CD8-positive, alpha-beta memory T cell (primary cell): Measurements from ENCODE around the gene SFRP5. TPM values are rescaled to one million over a fixed set of nuclear protein-coding genes. Genes with fewer than 3 reads are reported as not detected.

Source experiments
- CTCF ChIA-PET: fragments of 350-600 bp; sonication (Branson Sonifier 250); formaldehyde crosslinking; loops from one replicate; lab custom pipeline; 2021; ENCODE audit warnings: antibody characterized with exemption; lab: Charles Lee
- POLR2A ChIA-PET: fragments of 350-600 bp; sonication (Branson Sonifier 250); formaldehyde crosslinking; loops from one replicate; lab custom pipeline; 2021; ENCODE audit warnings: antibody characterized with exemption; lab: Charles Lee
- DNase-seq, 5 donors: peaks; one replicate each; pipeline versions ENCODE4 v3.0.0 to v3.0.0-alpha.2; 2020 to 2022; ENCODE audit warnings: mixed read lengths in 1 of 5
- H3K27ac ChIP-seq: one replicate; pipeline ENCODE4 v1.7.0; 2013; ENCODE audit warnings: low read depth, mild to moderate bottlenecking, low read length, moderate library complexity
- H3K27me3 ChIP-seq: 2 replicates; pipeline ENCODE4 v1.7.0; 2013; ENCODE audit warnings: low read length, mild to moderate bottlenecking; ENCODE audit not compliant: insufficient read depth, poor library complexity, severe bottlenecking
- H3K36me3 ChIP-seq: 2 replicates; pipeline ENCODE4 v1.7.0; 2013; ENCODE audit warnings: mild to moderate bottlenecking, low read length, moderate library complexity; ENCODE audit not compliant: insufficient read depth
- H3K4me1 ChIP-seq: 2 replicates; pipeline ENCODE4 v1.7.0; 2013; ENCODE audit warnings: mild to moderate bottlenecking, low read length, moderate library complexity; ENCODE audit not compliant: insufficient read depth
- H3K4me3 ChIP-seq: 2 replicates; pipeline ENCODE4 v1.7.0; 2013; ENCODE audit warnings: mild to moderate bottlenecking, low read length
- H3K9me3 ChIP-seq: 2 replicates; pipeline ENCODE4 v1.7.0; 2013; ENCODE audit warnings: mild to moderate bottlenecking, low read length
- H3K27ac Mint-ChIP-seq, 8 donors: one replicate each; pipeline ENCODE4 v1.8.0; 2020 to 2021; ENCODE audit warnings: mixed read lengths in 8 of 8, mild to moderate bottlenecking in 6 of 8, inconsistent platforms in 3 of 8, moderate library complexity in 3 of 8
- H3K27me3 Mint-ChIP-seq, 2 donors: one replicate each; pipeline ENCODE4 v1.8.0; 2020 to 2021; ENCODE audit warnings: mixed read lengths in 2 of 2, mild to moderate bottlenecking in 1 of 2, moderate library complexity in 1 of 2
- H3K36me3 Mint-ChIP-seq, 3 donors: one replicate each; pipeline ENCODE4 v1.8.0; 2020 to 2021; ENCODE audit warnings: mixed read lengths in 3 of 3, inconsistent platforms in 1 of 3, mild to moderate bottlenecking in 1 of 3
- H3K4me1 Mint-ChIP-seq, 3 donors: one replicate each; pipeline ENCODE4 v1.8.0; 2020 to 2021; ENCODE audit warnings: mixed read lengths in 3 of 3, inconsistent platforms in 1 of 3, mild to moderate bottlenecking in 1 of 3
- H3K4me3 Mint-ChIP-seq, 7 donors: one replicate each; pipeline ENCODE4 v1.8.0; 2020 to 2021; ENCODE audit warnings: mixed read lengths in 7 of 7, mild to moderate bottlenecking in 6 of 7, moderate library complexity in 4 of 7, inconsistent platforms in 2 of 7
- H3K9me3 Mint-ChIP-seq, 5 donors: one replicate each; pipeline ENCODE4 v1.8.0; 2020 to 2022; ENCODE audit warnings: mixed read lengths in 5 of 5, mild to moderate bottlenecking in 3 of 5, moderate library complexity in 2 of 5, inconsistent platforms in 1 of 5
- polyA plus RNA-seq: library from polyadenylated mRNA; unstranded; fragments of 300-500 nt; fragmentation: Illumina TruSeq; gene quantifications from one replicate; pipeline ENCODE4 v1.2.3, GENCODE V29; 2021
- total RNA-seq, 2 experiments: library from RNA; stranded (reverse); gene quantifications; one replicate each; pipeline ENCODE4 v1.2.3, GENCODE V29; 2021

Gene SFRP5
- total and polyA plus RNA-seq, 3 experiments from 2014 or later = 0.54 TPM; not detected in 2

- no peaks in the 10 kb centered on the region for H3K36me3 ChIP-seq
- ChIA-PET POLR2A (interaction anchor here (0.6 kb wide), 1 partner anchor 279 kb away, joined by 3 read pairs; no protein-coding TSS in a partner anchor), CTCF (interaction anchor here (1.1 to 3.7 kb wide), 3 partner anchors 9 to 16 kb away, joined by 3 to 12 read pairs (median 4); no protein-coding TSS in a partner anchor)
- Mint-ChIP-seq H3K27ac (no peak overlapping the region), H3K27me3 (peaks cover 0 to 5% of the 10 kb centered on the region in 2 donors), H3K4me3 (no peak overlapping the region), H3K4me1 (peaks cover 4 to 14% (median 5%) of the 10 kb centered on the region in 3 donors), H3K9me3 (no peaks in the 10 kb centered on the region), H3K36me3 (peaks cover 0 to 3% (median 0%) of the 10 kb centered on the region in 3 donors)
- H3K27me3 ChIP-seq = no peaks in the 10 kb centered on the region
- no peak overlapping the region for H3K27ac ChIP-seq
- DNase-seq = no peak
- no peaks in the 10 kb centered on the region for H3K9me3 ChIP-seq
- no peaks in the 10 kb centered on the region for H3K4me1 ChIP-seq
- no peak overlapping the region for H3K4me3 ChIP-seq
Measured at GRCh38 chr10:97718659-97719142, 53.1 kb downstream of the SFRP5 start.

- Mint-ChIP-seq H3K4me1 (peaks cover 4 to 14% (median 5%) of the 10 kb centered on the region in 3 donors), H3K4me3 (peak overlapping the region in 1 of 7 donors; percentile 80), H3K9me3 (no peaks in the 10 kb centered on the region), H3K27ac (peak overlapping the region in 1 of 8 donors; percentile 49), H3K36me3 (peaks cover 0 to 3% (median 0%) of the 10 kb centered on the region in 3 donors), H3K27me3 (peaks cover 0 to 5% of the 10 kb centered on the region in 2 donors)
- Histone ChIP-seq H3K36me3 (no peaks in the 10 kb centered on the region), H3K27me3 (no peaks in the 10 kb centered on the region), H3K4me1 (no peaks in the 10 kb centered on the region), H3K4me3 (no peak overlapping the region), H3K27ac (no peak overlapping the region), H3K9me3 (no peaks in the 10 kb centered on the region)
- DNase-seq = no peak
- ChIA-PET CTCF (interaction anchor here (1.1 to 3.7 kb wide), 4 partner anchors 9 to 17 kb away, joined by 3 to 12 read pairs (median 6); no protein-coding TSS in a partner anchor), POLR2A (no interaction called here)
Measured at GRCh38 chr10:97718178-97718577, 53.6 kb downstream of the SFRP5 start.

- Mint-ChIP-seq H3K9me3 (no peaks in the 10 kb centered on the region), H3K36me3 (peaks cover 0 to 3% (median 0%) of the 10 kb centered on the region in 3 donors), H3K27me3 (peaks cover 4 to 7% of the 10 kb centered on the region in 2 donors), H3K27ac (no peak overlapping the region), H3K4me1 (peaks cover 9 to 19% (median 9%) of the 10 kb centered on the region in 3 donors), H3K4me3 (peak overlapping the region in 1 of 7 donors; percentile 80)
- DNase-seq = no peak
- no peak overlapping the region for H3K27ac ChIP-seq
- POLR2A ChIA-PET = no interaction called here
- H3K4me1 ChIP-seq = no peaks in the 10 kb centered on the region
- no peaks in the 10 kb centered on the region for H3K27me3 ChIP-seq
- no peak overlapping the region for H3K4me3 ChIP-seq
- CTCF ChIA-PET = interaction anchor here (1.1 to 3.7 kb wide), 6 partner anchors 8 to 19 kb away, joined by 3 to 12 read pairs (median 5); partner anchors contain the start of gene ZFYVE27
- no peaks in the 10 kb centered on the region for H3K9me3 ChIP-seq
- H3K36me3 ChIP-seq = no peaks in the 10 kb centered on the region
Measured at GRCh38 chr10:97717627-97718026, 54.2 kb downstream of the SFRP5 start.

Other genes starting within 250 kb of the SFRP5 start
- gene ANKRD2, start 199.2 kb downstream of the SFRP5 start, total RNA-seq = not detected
- gene ANKRD2, start 199.2 kb downstream of the SFRP5 start, polyA plus RNA-seq = not detected
- not detected for gene HOGA1, start 187.6 kb downstream of the SFRP5 start, total RNA-seq
- gene HOGA1, start 187.6 kb downstream of the SFRP5 start, polyA plus RNA-seq = not detected
- gene C10orf62, start 182.3 kb downstream of the SFRP5 start, total RNA-seq = not detected
- not detected for gene C10orf62, start 182.3 kb downstream of the SFRP5 start, polyA plus RNA-seq
- 1 to 10 TPM; 2.7 to 3.1 TPM for gene MORN4, start 138.5 kb downstream of the SFRP5 start, total RNA-seq
- 1.7 TPM for gene MORN4, start 138.5 kb downstream of the SFRP5 start, polyA plus RNA-seq
- gene PI4K2A, start 131.3 kb downstream of the SFRP5 start, total RNA-seq = 10 to 100 TPM; 15.6 to 15.9 TPM
- gene PI4K2A, start 131.3 kb downstream of the SFRP5 start, polyA plus RNA-seq = 11.4 TPM
- gene AVPI1, start 84.8 kb downstream of the SFRP5 start, total RNA-seq = 1 to 10 TPM; 2.3 TPM
- 3.1 TPM for gene AVPI1, start 84.8 kb downstream of the SFRP5 start, polyA plus RNA-seq
- 1 to 10 TPM; 4.3 to 4.7 TPM for gene MARVELD1, start 58.3 kb downstream of the SFRP5 start, total RNA-seq
- 0.15 TPM for gene MARVELD1, start 58.3 kb downstream of the SFRP5 start, polyA plus RNA-seq
- 10 to 100 TPM; 27.4 to 28.6 TPM for gene ZFYVE27, start 34.9 kb downstream of the SFRP5 start, total RNA-seq
- gene ZFYVE27, start 34.9 kb downstream of the SFRP5 start, polyA plus RNA-seq = 31.4 TPM
- under 1 TPM; 0.29 to 0.44 TPM for gene GOLGA7B, start 77.8 kb upstream of the SFRP5 start, total RNA-seq
- 0.62 TPM for gene GOLGA7B, start 77.8 kb upstream of the SFRP5 start, polyA plus RNA-seq